SIG-M5 (cell line): ENCODE results near the gene EBI3.
"Not testable (repeated sequence)": the region's sequence is repeated elsewhere in the genome, so short reads cannot be mapped to it uniquely, and the experiment has no call there.

ENCODE experiments used
- DNase-seq: peaks from one replicate; lab custom pipeline; 2025; lab: John Stamatoyannopoulos, UW

Gene EBI3

DNA sequence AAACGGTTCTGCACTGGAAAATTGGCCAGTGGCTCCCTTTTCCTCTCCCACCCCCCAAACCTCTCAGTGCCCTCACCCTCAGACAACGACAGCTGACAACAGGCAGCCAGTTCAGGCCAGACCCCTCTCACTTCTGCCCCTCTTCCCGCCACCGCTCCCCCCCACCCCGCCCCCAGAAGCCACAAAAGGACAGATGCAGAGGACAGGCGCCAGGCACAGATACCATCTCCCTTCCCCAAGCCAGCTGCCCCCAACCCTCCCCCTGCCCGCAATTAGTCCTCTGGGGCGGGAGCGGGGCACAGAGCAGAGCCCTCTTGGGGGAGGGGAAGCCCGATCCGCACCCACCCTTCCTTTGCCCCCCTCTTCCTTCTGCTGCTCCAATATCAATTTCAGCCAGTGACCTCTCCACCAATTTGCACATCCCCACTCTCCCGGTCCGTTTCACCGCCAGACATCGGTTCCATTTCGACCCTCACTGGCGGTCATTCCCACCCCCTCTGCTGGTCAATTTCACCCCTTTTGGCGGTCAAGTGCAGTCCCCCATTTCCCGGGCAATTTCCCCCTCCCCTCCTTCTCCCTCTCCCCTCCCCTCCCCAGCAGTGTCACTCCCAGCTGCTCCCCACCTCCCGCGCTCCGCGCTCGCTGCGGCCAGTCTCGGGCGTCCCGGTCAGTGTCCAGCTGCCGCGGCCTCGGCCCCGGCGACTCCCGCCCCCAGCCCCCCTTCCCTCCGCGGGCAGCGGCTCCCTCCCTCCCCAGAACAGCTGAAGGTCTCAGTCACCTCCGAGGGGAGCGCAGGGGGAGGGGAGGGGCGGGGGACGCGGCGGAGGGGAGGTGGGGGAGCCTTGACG is 49.3 kb downstream of the EBI3 start, which contains the start of gene SHD:
Gene SHD, plus strand, starts transcription at position 848 of the 848 bp plus-strand sequence. CDS start 798 bp downstream, outside the sequence.
- no peak for DNase-seq

- no peak for DNase-seq
Observed at GRCh38 chr19:4279267-4279529, 49.9 kb downstream of the EBI3 start.

DNA sequence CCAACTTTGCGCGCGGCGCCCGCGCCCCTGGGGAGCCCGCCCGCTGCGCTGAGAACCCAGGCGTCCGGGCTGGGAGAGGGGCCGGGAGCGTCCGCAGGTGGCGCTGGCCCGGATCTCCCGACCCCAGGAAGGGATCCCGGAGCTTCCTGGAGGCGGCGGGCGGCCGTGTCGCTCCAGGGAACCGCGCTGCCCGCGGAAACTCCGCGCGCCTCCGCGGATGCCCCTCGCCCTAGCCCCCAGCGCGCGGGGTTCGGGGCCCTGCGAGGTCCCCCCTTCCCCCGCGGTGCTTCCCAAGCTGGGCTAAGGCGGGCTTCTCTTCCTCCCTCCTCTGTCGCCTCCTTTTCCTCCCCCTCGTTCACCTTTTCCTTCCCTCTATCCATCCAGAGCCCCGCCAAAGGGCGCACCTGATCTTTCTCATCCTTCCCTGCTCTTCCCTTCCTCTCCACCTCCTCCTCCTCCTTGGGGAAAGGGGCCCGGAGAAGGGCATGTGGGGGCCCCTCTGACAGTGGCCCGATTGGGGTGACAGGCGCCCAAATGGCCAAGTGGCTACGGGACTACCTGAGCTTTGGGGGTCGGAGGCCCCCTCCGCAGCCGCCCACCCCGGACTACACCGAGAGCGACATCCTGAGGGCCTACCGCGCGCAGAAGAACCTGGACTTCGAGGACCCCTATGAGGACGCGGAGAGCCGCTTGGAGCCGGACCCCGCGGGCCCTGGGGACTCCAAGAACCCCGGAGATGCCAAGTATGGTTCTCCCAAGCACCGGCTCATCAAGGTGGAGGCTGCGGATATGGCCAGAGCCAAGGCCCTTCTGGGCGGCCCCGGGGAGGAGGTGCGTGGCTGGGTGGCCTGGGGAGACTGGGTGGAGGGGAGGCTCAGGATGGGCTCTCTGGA is 50.5 kb downstream of the EBI3 start:
- no peak for DNase-seq

- no peak for DNase-seq
Observed at GRCh38 chr19:4284176-4284958, 55.0 kb downstream of the EBI3 start.

DNA sequence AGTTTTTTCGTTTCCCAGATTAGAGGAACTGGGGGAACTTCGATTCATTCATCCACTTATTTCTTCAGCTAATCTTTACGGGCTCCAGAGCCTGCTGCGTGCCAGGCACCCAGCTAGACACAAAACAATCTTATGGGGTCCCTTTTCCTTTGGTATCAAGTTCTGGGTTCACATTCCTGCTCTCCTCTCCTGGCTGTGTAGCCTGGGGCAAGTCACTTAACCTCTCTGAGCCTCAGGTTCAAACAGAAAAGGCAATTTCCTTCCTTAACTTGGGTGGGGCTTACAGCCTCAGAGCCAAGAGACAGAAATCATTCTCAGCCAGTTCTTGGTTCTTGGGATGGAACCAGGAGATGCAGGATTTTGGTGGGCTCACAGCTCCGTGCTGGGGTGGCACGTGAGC is 55.7 kb downstream of the EBI3 start:
- DNase-seq, result no peak

DNA sequence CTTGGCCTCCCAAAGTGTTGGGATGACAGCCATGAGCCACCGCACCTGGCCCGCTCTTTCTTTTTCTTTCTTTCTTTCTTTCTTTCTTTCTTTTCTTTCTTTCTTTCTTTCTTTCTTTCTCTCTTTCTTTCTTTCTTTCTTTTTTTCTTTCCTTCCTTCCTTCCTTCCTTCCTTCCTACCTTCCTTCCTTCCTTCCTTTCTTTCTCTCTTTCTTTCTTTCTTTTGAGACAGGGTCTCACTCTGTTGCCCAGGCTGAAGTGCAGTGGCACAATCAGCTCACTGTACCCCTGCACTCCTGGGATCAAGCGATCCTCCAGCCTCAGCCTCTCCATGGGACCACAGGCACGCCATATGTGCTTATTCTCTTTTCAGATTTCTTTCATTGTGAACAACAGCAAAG is 56.8 kb downstream of the EBI3 start:
- DNase-seq, result not testable (repeated sequence)
